Ectodermal cell (in vitro differentiated cells): ENCODE measurements around the gene TNPO3.

Experiments
- H3K27ac ChIP-seq: 2 replicates; pipeline ENCODE4 v1.7.0; 2013; ENCODE audit warnings: mild to moderate bottlenecking, low read depth, low read length; ENCODE audit not compliant: insufficient read depth, poor library complexity, severe bottlenecking
- H3K27me3 ChIP-seq: 2 replicates; pipeline ENCODE4 v1.7.0; 2013; ENCODE audit warnings: mild to moderate bottlenecking, low read length; ENCODE audit not compliant: insufficient read depth, control insufficient read depth, poor library complexity, severe bottlenecking
- H3K36me3 ChIP-seq: one replicate; pipeline ENCODE4 v1.7.0; 2013; ENCODE audit warnings: low read length; ENCODE audit not compliant: control insufficient read depth, insufficient read depth
- H3K4me1 ChIP-seq: one replicate; pipeline ENCODE4 v1.7.0; 2013; ENCODE audit warnings: low read length; ENCODE audit not compliant: control insufficient read depth, insufficient read depth
- H3K4me3 ChIP-seq: 2 replicates; pipeline ENCODE4 v1.7.0; 2013; ENCODE audit warnings: low read depth, low read length, control low read depth; ENCODE audit not compliant: insufficient read depth
- H3K9me3 ChIP-seq: 2 replicates; pipeline ENCODE4 v1.7.0; 2013; ENCODE audit warnings: mild to moderate bottlenecking, low read length, moderate library complexity; ENCODE audit not compliant: control insufficient read depth
- WGBS, 2 experiments: methylation state at CpG; one replicate each; pipeline ENCODE4 v1.1.7; 2013; ENCODE audit warnings: missing lambda C conversion rate in 2 of 2; 5-methylcytosine and 5-hydroxymethylcytosine counted together

TNPO3 gene

GRCh38 chr7:128934361-128935341 lies 120.3 kb downstream of the TNPO3 start:
- H3K4me3 ChIP-seq, result no peak overlapping the region
- no peaks in the 10 kb centered on the region for H3K9me3 ChIP-seq
- no peaks in the 10 kb centered on the region for H3K36me3 ChIP-seq
- WGBS, 2 experiments, result 82 to 83% methylated on average over 14 of the region's 14 CpGs
- H3K27me3 ChIP-seq, result peaks cover 53% of the 10 kb centered on the region
- no peak overlapping the region for H3K27ac ChIP-seq
- H3K4me1 ChIP-seq, result peaks cover 4% of the 10 kb centered on the region

GRCh38 chr7:128933180-128933891 lies 121.6 kb downstream of the TNPO3 start:
- 78 to 81% methylated on average over 15 of the region's 15 CpGs for WGBS, 2 experiments
- Histone ChIP-seq H3K9me3 (no peaks in the 10 kb centered on the region), H3K4me1 (peaks cover 4% of the 10 kb centered on the region), H3K4me3 (no peak overlapping the region), H3K36me3 (no peaks in the 10 kb centered on the region), H3K27me3 (peaks cover 40% of the 10 kb centered on the region), H3K27ac (no peak overlapping the region)

GRCh38 chr7:128932862-128933179 lies 122.1 kb downstream of the TNPO3 start:
- Histone ChIP-seq H3K9me3 (no peaks in the 10 kb centered on the region), H3K27ac (no peak overlapping the region), H3K4me1 (peaks cover 4% of the 10 kb centered on the region), H3K36me3 (no peaks in the 10 kb centered on the region), H3K27me3 (peaks cover 34% of the 10 kb centered on the region), H3K4me3 (no peak overlapping the region)
- WGBS, 2 experiments, result 91 to 92% methylated on average over 4 of the region's 4 CpGs

GRCh38 chr7:128931965-128932861 lies 122.7 kb downstream of the TNPO3 start:
- 87 to 90% methylated on average over 19 of the region's 19 CpGs for WGBS, 2 experiments

GRCh38 chr7:128931190-128931798 lies 123.6 kb downstream of the TNPO3 start:
- Histone ChIP-seq H3K4me3 (no peak overlapping the region), H3K27ac (no peak overlapping the region), H3K9me3 (no peaks in the 10 kb centered on the region), H3K36me3 (no peaks in the 10 kb centered on the region), H3K27me3 (peaks cover 19% of the 10 kb centered on the region), H3K4me1 (peaks cover 4% of the 10 kb centered on the region)
- WGBS, 2 experiments, result 92 to 94% methylated on average over 18 of the region's 18 CpGs

More at GRCh38 chr7:128931965-128932861, 122.7 kb downstream of the TNPO3 start:
- H3K4me3 ChIP-seq, result no peak overlapping the region
- peaks cover 4% of the 10 kb centered on the region for H3K4me1 ChIP-seq
- H3K36me3 ChIP-seq, result no peaks in the 10 kb centered on the region
- no peak overlapping the region for H3K27ac ChIP-seq
- no peaks in the 10 kb centered on the region for H3K9me3 ChIP-seq
- peaks cover 28% of the 10 kb centered on the region for H3K27me3 ChIP-seq

DNA sequence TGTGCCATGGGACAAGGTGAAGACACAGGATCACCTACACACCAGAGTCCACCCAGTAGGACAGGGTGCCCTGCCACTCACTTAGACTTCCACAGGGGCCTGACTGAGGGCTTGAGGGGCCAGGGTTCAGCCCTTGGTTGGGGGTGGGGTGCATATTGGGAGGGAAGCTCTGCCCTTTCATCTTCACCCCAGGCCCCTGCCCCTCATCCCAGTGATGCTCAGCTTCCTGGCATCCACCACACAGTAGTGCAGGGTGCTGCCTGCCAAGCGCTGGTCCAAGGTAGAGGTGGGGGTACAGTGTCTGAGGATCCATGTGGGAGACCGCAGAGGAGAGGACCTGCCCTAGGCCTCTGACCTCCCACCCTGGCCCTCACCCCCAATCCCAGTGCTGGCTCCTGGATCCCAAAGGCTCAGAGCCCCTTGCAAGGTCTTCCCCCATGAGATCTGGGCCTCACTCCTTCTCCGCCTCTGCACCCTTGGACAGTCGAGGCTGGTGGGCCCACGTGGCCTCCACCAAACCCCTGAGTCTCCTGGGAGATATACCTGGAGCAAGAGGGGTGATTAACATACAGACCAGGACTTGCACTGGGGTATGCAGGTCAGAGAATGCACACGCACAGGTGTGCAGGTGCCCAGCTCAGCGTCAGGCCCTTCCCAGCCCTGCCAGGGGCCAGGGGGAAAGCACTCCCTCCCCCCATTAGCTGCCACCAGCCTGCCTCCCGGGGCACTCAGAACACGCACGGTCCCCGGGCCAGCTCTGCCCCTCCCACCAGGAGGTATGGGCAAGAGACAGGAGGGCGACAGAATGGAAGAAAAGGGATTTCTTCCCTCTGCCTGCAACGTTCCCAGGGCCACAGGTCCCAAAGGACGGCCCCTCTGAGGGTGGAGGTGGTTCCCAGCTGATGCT lies 125.8 kb downstream of the TNPO3 start:
- H3K4me3 ChIP-seq, result no peak overlapping the region
- no peaks in the 10 kb centered on the region for H3K27me3 ChIP-seq
- H3K36me3 ChIP-seq, result no peaks in the 10 kb centered on the region
- WGBS, 2 experiments, result 81 to 89% methylated on average over 14 of the region's 14 CpGs
- H3K4me1 ChIP-seq, result peaks cover 4% of the 10 kb centered on the region
- H3K27ac ChIP-seq, result no peak overlapping the region
- no peaks in the 10 kb centered on the region for H3K9me3 ChIP-seq

- H3K27ac ChIP-seq, result no peak overlapping the region
- WGBS, 2 experiments, result 94 to 96% methylated on average over 8 of the region's 8 CpGs
- H3K4me3 ChIP-seq, result no peak overlapping the region
- no peaks in the 10 kb centered on the region for H3K9me3 ChIP-seq
- H3K27me3 ChIP-seq, result no peaks in the 10 kb centered on the region
- H3K4me1 ChIP-seq, result peaks cover 4% of the 10 kb centered on the region
- H3K36me3 ChIP-seq, result no peaks in the 10 kb centered on the region
These were observed 126.6 kb downstream of the TNPO3 start for GRCh38 chr7:128928159-128928813.

DNA sequence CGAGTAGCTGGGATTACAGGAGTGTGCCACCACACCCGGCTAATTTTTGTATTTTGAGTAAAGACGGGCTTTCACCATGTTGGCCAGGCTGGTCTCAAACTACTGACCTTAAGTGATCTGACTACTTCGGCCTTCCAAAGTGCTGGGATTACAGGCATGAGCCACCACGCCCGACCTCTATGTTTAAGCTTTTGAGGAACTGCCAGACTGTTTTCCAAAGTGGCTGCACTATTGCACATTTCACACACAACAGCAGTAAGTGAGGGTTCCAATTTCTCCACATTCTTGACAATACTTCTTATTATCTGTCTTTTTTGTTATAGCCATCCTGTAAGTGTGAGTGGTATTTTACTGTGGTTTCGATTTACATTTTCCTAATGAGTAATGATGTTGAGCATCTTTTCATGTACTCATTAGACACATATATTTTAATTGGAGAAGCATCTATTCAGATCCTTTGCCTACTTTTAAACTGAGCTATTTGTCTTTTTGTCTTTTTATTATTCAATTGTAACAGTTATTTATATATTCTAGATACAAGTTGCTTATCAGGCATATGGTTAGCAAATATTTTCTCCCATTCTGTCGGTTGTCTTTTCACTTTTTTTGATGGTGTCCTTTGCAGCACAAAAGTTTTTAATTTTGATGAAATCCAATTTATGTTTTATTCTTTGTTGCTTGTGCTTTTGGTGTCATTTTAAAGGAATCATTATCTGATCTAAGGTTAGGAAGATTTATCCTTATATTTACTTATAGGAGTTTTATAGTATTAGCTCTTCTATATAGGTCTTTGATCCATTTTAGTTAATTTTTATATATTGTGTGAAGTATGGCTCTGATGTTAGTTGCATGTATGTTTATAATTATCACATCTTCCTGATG lies 130.0 kb downstream of the TNPO3 start:
- WGBS, 2 experiments, result 63 to 66% methylated on average over 7 of the region's 8 CpGs
- Histone ChIP-seq H3K9me3 (no peaks in the 10 kb centered on the region), H3K4me3 (no peak overlapping the region), H3K4me1 (peaks cover 13% of the 10 kb centered on the region), H3K27me3 (no peaks in the 10 kb centered on the region), H3K27ac (no peak overlapping the region), H3K36me3 (no peaks in the 10 kb centered on the region)
